Chondrocyte (in vitro differentiated cells): ENCODE results near the gene MON2. TPM values are rescaled to one million over a fixed set of nuclear protein-coding genes. Genes with fewer than 3 reads are reported as not detected.

Experiments used
- DNase-seq: peaks from one replicate; pipeline ENCODE4 v3.0.0; 2021; ENCODE audit warnings: mixed read lengths, low spot score
- H3K27ac Mint-ChIP-seq: one replicate; pipeline ENCODE4 v1.8.0; 2021; ENCODE audit warnings: mild to moderate bottlenecking, moderate library complexity, mixed read lengths; ENCODE audit not compliant: unreplicated experiment
- H3K27me3 Mint-ChIP-seq: 2 replicates; pipeline ENCODE4 v1.8.0; 2021; ENCODE audit warnings: low read depth, mixed read lengths
- H3K36me3 Mint-ChIP-seq: 2 replicates; pipeline ENCODE4 v1.8.0; 2021; ENCODE audit warnings: low read depth, mixed read lengths
- H3K4me1 Mint-ChIP-seq: 2 replicates; pipeline ENCODE4 v1.8.0; 2021; ENCODE audit warnings: low read depth, mild to moderate bottlenecking, mixed read lengths
- H3K4me3 Mint-ChIP-seq: one replicate; pipeline ENCODE4 v1.8.0; 2021; ENCODE audit warnings: mild to moderate bottlenecking, moderate library complexity, mixed read lengths; ENCODE audit not compliant: unreplicated experiment
- H3K9me3 Mint-ChIP-seq: 2 replicates; pipeline ENCODE4 v1.8.0; 2021; ENCODE audit warnings: low read depth, mixed read lengths
- total RNA-seq: library from RNA; stranded (reverse); gene quantifications from 3 replicates; pipeline ENCODE4 v1.2.1, GENCODE V29; 2021
- TF ChIP-seq, protein P1 (sequence below): fragments of 200-600 bp; sonication (generic); IDR thresholded peaks from 2 replicates; pipeline ENCODE4 v1.5.0; 2021; ENCODE audit warnings: antibody characterized with exemption, mild to moderate bottlenecking, moderate library complexity

The MON2 gene
- total RNA-seq, 1 donor from 2014 or later, result 47.2 TPM

DNA sequence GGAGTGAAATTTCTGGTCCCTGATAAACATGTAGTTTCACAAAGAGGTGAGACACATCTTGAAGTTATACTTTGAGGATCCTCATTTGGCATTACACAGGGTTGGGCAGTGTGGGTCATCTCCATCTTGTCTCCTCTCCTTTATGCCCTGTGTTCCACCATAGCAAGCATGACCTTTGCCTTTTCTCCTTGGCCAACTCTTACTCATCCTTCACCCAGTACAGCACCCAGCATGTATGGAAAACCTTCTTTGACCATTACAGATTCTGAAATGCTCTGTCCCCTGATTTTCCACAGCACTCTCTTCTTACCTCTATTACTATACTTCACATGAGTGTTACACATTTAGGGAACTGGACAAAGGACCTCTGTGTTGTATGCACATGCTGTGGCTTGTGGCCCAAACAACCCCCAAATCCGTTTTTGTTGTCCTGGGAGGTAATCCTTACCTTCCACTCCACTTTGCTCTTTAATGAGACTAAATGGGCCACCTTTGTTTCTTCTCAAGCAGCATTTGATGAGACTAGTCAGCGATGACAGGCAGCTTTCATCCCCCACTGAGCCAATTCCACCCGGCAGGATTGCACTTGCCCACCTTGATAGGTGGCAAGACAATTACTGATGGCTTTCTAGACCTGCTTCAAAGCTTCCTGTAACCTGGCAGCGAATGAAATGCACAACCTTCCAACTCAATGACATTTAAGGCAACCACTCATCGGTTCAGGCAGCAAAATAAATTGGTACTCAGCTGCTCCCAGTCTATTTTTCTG lies 163.5 kb downstream of the MON2 start:
- Mint-ChIP-seq H3K9me3 (no peaks in the 10 kb centered on the region), H3K4me3 (no peak overlapping the region), H3K36me3 (no peaks in the 10 kb centered on the region), H3K27ac (no peak overlapping the region), H3K4me1 (peaks cover 25% of the 10 kb centered on the region), H3K27me3 (no peaks in the 10 kb centered on the region)
- no peak for DNase-seq
- TF ChIP-seq, protein P1, sequence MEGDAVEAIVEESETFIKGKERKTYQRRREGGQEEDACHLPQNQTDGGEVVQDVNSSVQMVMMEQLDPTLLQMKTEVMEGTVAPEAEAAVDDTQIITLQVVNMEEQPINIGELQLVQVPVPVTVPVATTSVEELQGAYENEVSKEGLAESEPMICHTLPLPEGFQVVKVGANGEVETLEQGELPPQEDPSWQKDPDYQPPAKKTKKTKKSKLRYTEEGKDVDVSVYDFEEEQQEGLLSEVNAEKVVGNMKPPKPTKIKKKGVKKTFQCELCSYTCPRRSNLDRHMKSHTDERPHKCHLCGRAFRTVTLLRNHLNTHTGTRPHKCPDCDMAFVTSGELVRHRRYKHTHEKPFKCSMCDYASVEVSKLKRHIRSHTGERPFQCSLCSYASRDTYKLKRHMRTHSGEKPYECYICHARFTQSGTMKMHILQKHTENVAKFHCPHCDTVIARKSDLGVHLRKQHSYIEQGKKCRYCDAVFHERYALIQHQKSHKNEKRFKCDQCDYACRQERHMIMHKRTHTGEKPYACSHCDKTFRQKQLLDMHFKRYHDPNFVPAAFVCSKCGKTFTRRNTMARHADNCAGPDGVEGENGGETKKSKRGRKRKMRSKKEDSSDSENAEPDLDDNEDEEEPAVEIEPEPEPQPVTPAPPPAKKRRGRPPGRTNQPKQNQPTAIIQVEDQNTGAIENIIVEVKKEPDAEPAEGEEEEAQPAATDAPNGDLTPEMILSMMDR, result no peak

DNA sequence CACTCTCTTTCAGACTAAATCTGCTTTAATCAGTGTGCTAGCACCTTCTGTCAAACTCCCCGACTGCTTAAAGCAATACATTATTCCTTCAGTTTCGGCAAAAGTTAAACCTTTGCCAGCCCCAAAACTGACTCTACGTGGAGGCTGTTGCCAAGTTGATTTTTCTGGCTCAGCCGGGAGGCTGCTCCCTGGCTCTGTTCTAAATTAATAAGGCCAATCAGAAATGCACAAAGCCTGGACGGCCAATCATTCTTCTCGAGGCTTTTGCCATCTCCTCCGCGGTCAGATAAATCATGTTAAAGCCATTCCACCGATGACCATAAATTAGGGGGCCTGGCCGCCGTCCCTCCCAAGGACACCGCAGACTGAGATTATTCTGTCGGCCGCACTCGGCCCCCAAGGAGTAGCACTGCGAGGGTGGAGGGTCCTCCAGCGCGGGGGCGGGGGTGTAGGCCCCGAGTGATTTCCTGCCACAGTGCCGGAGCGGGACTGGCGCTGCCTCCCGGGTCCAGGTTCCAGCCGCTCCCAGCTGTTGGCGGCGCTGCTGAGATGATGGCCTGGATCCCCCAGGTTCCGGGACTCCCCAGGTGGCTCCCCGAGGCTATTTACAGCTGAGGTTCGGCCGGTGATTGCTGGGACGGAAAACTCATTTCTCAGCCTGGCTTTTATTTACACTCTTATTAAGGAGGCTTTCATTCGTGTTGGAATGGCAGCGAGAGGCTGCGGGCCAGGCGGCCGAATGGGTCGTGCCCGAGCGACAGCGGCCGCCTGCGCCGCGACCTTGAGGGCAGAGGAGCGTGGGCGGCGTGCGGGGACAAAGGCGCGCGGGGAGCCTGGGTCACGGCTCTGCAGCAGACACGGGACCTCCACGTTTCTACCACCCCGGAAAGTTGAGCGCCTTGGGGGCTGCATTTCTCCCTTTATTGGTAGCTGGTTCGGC lies 165.1 kb downstream of the MON2 start:
- Mint-ChIP-seq H3K36me3 (no peaks in the 10 kb centered on the region), H3K9me3 (no peaks in the 10 kb centered on the region), H3K4me3 (peak overlapping the region; percentile 82), H3K27me3 (no peaks in the 10 kb centered on the region), H3K4me1 (peaks cover 25% of the 10 kb centered on the region), H3K27ac (peak overlapping the region; percentile 89)
- no peak for DNase-seq
- TF ChIP-seq, protein P1, result peak; percentile 75

DNA sequence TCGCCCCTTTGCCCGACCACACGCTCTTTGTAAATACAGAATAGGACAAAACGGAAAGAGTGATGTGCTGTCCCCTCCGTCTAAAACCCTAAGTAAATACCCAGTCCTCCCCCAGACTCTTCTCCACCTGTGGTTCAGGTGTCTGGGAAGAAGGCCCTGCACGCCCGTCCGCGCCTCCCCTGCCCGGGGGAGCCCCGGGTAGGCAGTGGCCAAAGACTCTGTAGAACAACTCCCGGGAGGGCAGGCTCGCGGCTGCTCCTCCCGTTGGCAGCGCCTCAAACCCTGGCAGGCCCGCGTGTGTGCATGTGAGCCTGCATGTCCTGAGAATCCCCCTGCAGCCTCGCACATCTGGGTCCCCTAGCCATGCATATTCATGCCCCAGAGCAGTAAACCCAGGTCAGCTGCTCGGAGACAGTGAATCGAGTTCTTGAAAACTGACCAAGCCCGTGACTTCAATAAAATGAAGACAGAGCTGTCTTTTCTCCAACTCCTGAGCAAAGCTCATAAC lies 165.8 kb downstream of the MON2 start:
- H3K36me3 Mint-ChIP-seq, result no peaks in the 10 kb centered on the region
- H3K4me1 Mint-ChIP-seq, result peaks cover 25% of the 10 kb centered on the region
- H3K4me3 Mint-ChIP-seq, result peak overlapping the region; percentile 82
- no peaks in the 10 kb centered on the region for H3K9me3 Mint-ChIP-seq
- peak overlapping the region; percentile 65 for H3K27ac Mint-ChIP-seq
- TF ChIP-seq, protein P1, result no peak
- no peak for DNase-seq
- no peaks in the 10 kb centered on the region for H3K27me3 Mint-ChIP-seq

DNA sequence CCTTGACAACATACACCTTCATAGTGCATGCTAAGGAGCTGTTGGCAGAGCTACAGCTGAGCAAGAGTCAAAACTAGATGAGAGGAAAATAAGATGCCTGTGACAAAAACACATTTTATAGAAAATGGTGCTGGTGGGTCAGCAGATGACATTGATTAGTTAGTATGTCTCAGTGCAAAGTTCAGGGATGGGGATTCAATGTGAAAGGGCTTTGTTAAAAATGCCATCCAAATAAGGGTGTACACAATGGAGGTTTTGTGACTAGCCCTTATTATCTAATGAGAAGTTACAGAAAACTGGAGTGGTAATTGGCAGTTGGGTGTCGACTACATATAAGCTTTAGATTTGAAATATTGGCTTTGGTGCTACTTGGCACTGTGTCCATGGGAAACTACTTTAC lies 169.0 kb downstream of the MON2 start:
- no peak for DNase-seq
- Mint-ChIP-seq H3K4me1 (peaks cover 24% of the 10 kb centered on the region), H3K27ac (no peak overlapping the region), H3K27me3 (no peaks in the 10 kb centered on the region), H3K36me3 (no peaks in the 10 kb centered on the region), H3K4me3 (no peak overlapping the region), H3K9me3 (no peaks in the 10 kb centered on the region)
- TF ChIP-seq, protein P1, result no peak

- Mint-ChIP-seq H3K4me3 (no peak overlapping the region), H3K4me1 (peaks cover 20% of the 10 kb centered on the region), H3K9me3 (no peaks in the 10 kb centered on the region), H3K27me3 (no peaks in the 10 kb centered on the region), H3K36me3 (no peaks in the 10 kb centered on the region), H3K27ac (no peak overlapping the region)
- no peak for DNase-seq
- TF ChIP-seq, protein P1, result no peak
Measured at GRCh38 chr12:62637679-62638078, 171.1 kb downstream of the MON2 start.
